CD14-positive monocyte (primary cell): ENCODE data around the gene MAST4. TPM values are rescaled to one million over a fixed set of nuclear protein-coding genes. Genes with fewer than 3 reads are reported as not detected.

Experiments used
- DNase-seq, 3 donors: peaks; one replicate each; pipeline ENCODE4 v3.0.0-alpha.2; 2011 to 2022
- H2AFZ ChIP-seq: 2 replicates; pipeline ENCODE4 v1.6.0; 2012; ENCODE audit warnings: mild to moderate bottlenecking, low read depth, low read length, inconsistent platforms; ENCODE audit not compliant: insufficient read depth, poor library complexity, severe bottlenecking
- H3K27ac ChIP-seq, 2 donors: 1 replicate in 1 of 2; 2 replicates in 1 of 2; pipeline ENCODE4 v1.5.1; 2012 to 2013; ENCODE audit warnings: low read length in 2 of 2, control low read depth in 1 of 2, inconsistent platforms in 1 of 2, low read depth in 1 of 2, mild to moderate bottlenecking in 1 of 2
- H3K27me3 ChIP-seq, 2 donors: one replicate each; pipeline versions ENCODE4 v1.6.0 to v1.6.1; 2011 to 2013; ENCODE audit warnings: low read length in 2 of 2; ENCODE audit not compliant: control insufficient read depth in 2 of 2, insufficient read depth in 2 of 2
- H3K36me3 ChIP-seq, 2 donors: replicated peaks in 1 of 2; 1 replicate in 1 of 2; 2 replicates in 1 of 2; pipeline versions ENCODE4 v1.5.1 to v1.6.1; 2012 to 2013; ENCODE audit warnings: low read length in 2 of 2, control low read depth in 1 of 2, inconsistent platforms in 1 of 2, mild to moderate bottlenecking in 1 of 2; ENCODE audit not compliant: insufficient read depth in 2 of 2, control insufficient read depth in 1 of 2
- H3K4me1 ChIP-seq, 2 donors: 1 replicate in 1 of 2; 2 replicates in 1 of 2; pipeline versions ENCODE4 v1.5.1 to v1.6.1; 2012 to 2013; ENCODE audit warnings: low read length in 2 of 2, control low read depth in 1 of 2, inconsistent platforms in 1 of 2, mild to moderate bottlenecking in 1 of 2, moderate library complexity in 1 of 2; ENCODE audit not compliant: insufficient read depth in 2 of 2, control insufficient read depth in 1 of 2
- H3K4me2 ChIP-seq: replicated peaks from 2 replicates; pipeline ENCODE3; 2012; ENCODE audit warnings: low read length, moderate library complexity, mild to moderate bottlenecking; ENCODE audit not compliant: poor library complexity, severe bottlenecking; ENCODE audit errors: extremely low read depth
- H3K4me3 ChIP-seq, 3 experiments: fragments of 200-600 bp in 1 of 3; sonication (generic) in 1 of 3; replicated peaks in 1 of 3; 1 replicate in 2 of 3; 2 replicates in 1 of 3; pipeline ENCODE4 v1.5.1; 2011 to 2013; ENCODE audit warnings: low read length in 3 of 3, mild to moderate bottlenecking in 3 of 3, control low read depth in 2 of 3, low read depth in 2 of 3, inconsistent platforms in 1 of 3, moderate library complexity in 1 of 3
- H3K79me2 ChIP-seq: 2 replicates; pipeline ENCODE4 v1.6.0; 2012; ENCODE audit warnings: mild to moderate bottlenecking, control low read depth, inconsistent platforms, low read length, moderate library complexity; ENCODE audit not compliant: insufficient read depth
- H3K9ac ChIP-seq: 2 replicates; pipeline ENCODE4 v1.6.0; 2017; ENCODE audit warnings: low read length, mild to moderate bottlenecking; ENCODE audit not compliant: insufficient read depth, poor library complexity, severe bottlenecking
- H3K9me3 ChIP-seq, 2 donors: replicated peaks in 1 of 2; 1 replicate in 1 of 2; 2 replicates in 1 of 2; pipeline versions ENCODE4 v1.5.1 to v1.6.1; 2012 to 2013; ENCODE audit warnings: low read length in 2 of 2, control low read depth in 1 of 2; ENCODE audit not compliant: control insufficient read depth in 1 of 2, insufficient read depth in 1 of 2
- H4K20me1 ChIP-seq: 2 replicates; pipeline ENCODE4 v1.6.0; 2012; ENCODE audit warnings: mild to moderate bottlenecking, low read length, control low read depth, moderate library complexity; ENCODE audit not compliant: insufficient read depth
- H3K27ac Mint-ChIP-seq, 7 donors: one replicate each; pipeline ENCODE4 v1.8.0; 2020; ENCODE audit warnings: mild to moderate bottlenecking in 7 of 7, mixed read lengths in 7 of 7, moderate library complexity in 6 of 7, inconsistent platforms in 2 of 7
- H3K27me3 Mint-ChIP-seq, 3 donors: one replicate each; pipeline ENCODE4 v1.8.0; 2021 to 2022; ENCODE audit warnings: low read depth in 3 of 3, mild to moderate bottlenecking in 3 of 3, mixed read lengths in 3 of 3, moderate library complexity in 3 of 3, inconsistent platforms in 1 of 3
- H3K36me3 Mint-ChIP-seq, 2 donors: one replicate each; pipeline ENCODE4 v1.8.0; 2020; ENCODE audit warnings: mixed read lengths in 2 of 2, inconsistent platforms in 1 of 2, mild to moderate bottlenecking in 1 of 2
- H3K4me1 Mint-ChIP-seq: one replicate; pipeline ENCODE4 v1.8.0; 2020; ENCODE audit warnings: mild to moderate bottlenecking, mixed read lengths
- H3K4me3 Mint-ChIP-seq, 2 donors: one replicate each; pipeline ENCODE4 v1.8.0; 2020; ENCODE audit warnings: mild to moderate bottlenecking in 2 of 2, mixed read lengths in 2 of 2, moderate library complexity in 1 of 2
- H3K9me3 Mint-ChIP-seq, 7 donors: one replicate each; pipeline ENCODE4 v1.8.0; 2020 to 2022; ENCODE audit warnings: mixed read lengths in 7 of 7, mild to moderate bottlenecking in 6 of 7, moderate library complexity in 6 of 7, inconsistent platforms in 2 of 7
- WGBS: methylation state at CpG from one replicate; pipeline ENCODE4 v1.1.5; 2013; ENCODE audit warnings: missing lambda C conversion rate; ENCODE audit not compliant: insufficient coverage; 5-methylcytosine and 5-hydroxymethylcytosine counted together
- intact Hi-C, 2 donors: fragments of 100-400 bp; cut with micrococcal nuclease; formaldehyde crosslinking; loops; one replicate each; pipeline versions ENCODE4 v1.15.0 to v1.15.1; 2023
- polyA plus RNA-seq, 3 donors: library from polyadenylated mRNA; depleted of rRNA in 1 of 3; unstranded in 2 of 3; stranded (reverse) in 1 of 3; fragments of 300-500 nt in 2 of 3; fragments of >200 nt in 1 of 3; fragmentation: Illumina TruSeq in 2 of 3; gene quantifications; 1 replicate in 2 of 3; 2 replicates in 1 of 3; pipeline ENCODE4 v1.2.3, GENCODE V29; 2012 to 2021
- TF ChIP-seq, protein P1 (sequence below): fragments of 200-600 bp; IDR thresholded peaks from one replicate; pipeline ENCODE4 v1.8.0; 2022; ENCODE audit warnings: antibody characterized with exemption, mild to moderate bottlenecking

The MAST4 gene
- polyA plus RNA-seq, 3 donors: 0.03 to 0.24 TPM; not detected in 1

GRCh38 chr5:67211926-67212325, 615.7 kb downstream of the MAST4 start:
- no peaks in the 10 kb centered on the region for H3K36me3 ChIP-seq
- H3K79me2 ChIP-seq: no peaks in the 10 kb centered on the region
- no peaks in the 10 kb centered on the region for H3K27me3 ChIP-seq
- no peak overlapping the region for H3K4me3 ChIP-seq
- H3K9ac ChIP-seq: no peak overlapping the region
- H3K4me1 ChIP-seq: peaks cover 36 to 37% of the 10 kb centered on the region in 2 donors
- no peak overlapping the region for H3K27ac ChIP-seq
- Mint-ChIP-seq H3K27ac (no peak overlapping the region), H3K4me1 (peaks cover 42% of the 10 kb centered on the region), H3K4me3 (no peak overlapping the region), H3K9me3 (peaks cover 0 to 3% (median 0%) of the 10 kb centered on the region in 7 donors), H3K27me3 (peaks cover 0 to 5% (median 4%) of the 10 kb centered on the region in 3 donors), H3K36me3 (peaks cover 0 to 2% of the 10 kb centered on the region in 2 donors)
- TF ChIP-seq, protein P1, sequence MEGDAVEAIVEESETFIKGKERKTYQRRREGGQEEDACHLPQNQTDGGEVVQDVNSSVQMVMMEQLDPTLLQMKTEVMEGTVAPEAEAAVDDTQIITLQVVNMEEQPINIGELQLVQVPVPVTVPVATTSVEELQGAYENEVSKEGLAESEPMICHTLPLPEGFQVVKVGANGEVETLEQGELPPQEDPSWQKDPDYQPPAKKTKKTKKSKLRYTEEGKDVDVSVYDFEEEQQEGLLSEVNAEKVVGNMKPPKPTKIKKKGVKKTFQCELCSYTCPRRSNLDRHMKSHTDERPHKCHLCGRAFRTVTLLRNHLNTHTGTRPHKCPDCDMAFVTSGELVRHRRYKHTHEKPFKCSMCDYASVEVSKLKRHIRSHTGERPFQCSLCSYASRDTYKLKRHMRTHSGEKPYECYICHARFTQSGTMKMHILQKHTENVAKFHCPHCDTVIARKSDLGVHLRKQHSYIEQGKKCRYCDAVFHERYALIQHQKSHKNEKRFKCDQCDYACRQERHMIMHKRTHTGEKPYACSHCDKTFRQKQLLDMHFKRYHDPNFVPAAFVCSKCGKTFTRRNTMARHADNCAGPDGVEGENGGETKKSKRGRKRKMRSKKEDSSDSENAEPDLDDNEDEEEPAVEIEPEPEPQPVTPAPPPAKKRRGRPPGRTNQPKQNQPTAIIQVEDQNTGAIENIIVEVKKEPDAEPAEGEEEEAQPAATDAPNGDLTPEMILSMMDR: no peak
- H2AFZ ChIP-seq: no peak overlapping the region
- intact Hi-C loops: loop anchor here (5.0 to 10.0 kb wide), 2 partner anchors 55 to 207 kb away; no protein-coding TSS in a partner anchor
- WGBS: 100% methylated on average over 2 of the region's 2 CpGs
- DNase-seq: no peak
- H4K20me1 ChIP-seq: no peaks in the 10 kb centered on the region
- H3K9me3 ChIP-seq: no peaks in the 10 kb centered on the region
- no peak overlapping the region for H3K4me2 ChIP-seq

- peaks cover 20 to 24% of the 10 kb centered on the region in 2 donors for H3K4me1 ChIP-seq
- Mint-ChIP-seq H3K27ac (peak overlapping the region in 1 of 7 donors; percentile 61), H3K4me1 (peaks cover 32% of the 10 kb centered on the region), H3K36me3 (peaks cover 0 to 2% of the 10 kb centered on the region in 2 donors), H3K4me3 (no peak overlapping the region), H3K9me3 (peaks cover 0 to 3% (median 0%) of the 10 kb centered on the region in 7 donors), H3K27me3 (peaks cover 0 to 5% (median 4%) of the 10 kb centered on the region in 3 donors)
- H3K27me3 ChIP-seq: no peaks in the 10 kb centered on the region
- intact Hi-C loops: loop anchor here (5.0 to 10.0 kb wide), 2 partner anchors 57 to 209 kb away; no protein-coding TSS in a partner anchor
- no peaks in the 10 kb centered on the region for H3K36me3 ChIP-seq
- no peak overlapping the region for H3K9ac ChIP-seq
- no peak for DNase-seq
- no peaks in the 10 kb centered on the region for H3K9me3 ChIP-seq
- no peaks in the 10 kb centered on the region for H3K79me2 ChIP-seq
- no peak overlapping the region for H2AFZ ChIP-seq
- TF ChIP-seq, protein P1: no peak
- no peaks in the 10 kb centered on the region for H4K20me1 ChIP-seq
- H3K4me2 ChIP-seq: no peak overlapping the region
- 83% methylated on average over 5 of the region's 6 CpGs for WGBS
- no peak overlapping the region for H3K27ac ChIP-seq
- no peak overlapping the region for H3K4me3 ChIP-seq
These were observed 617.8 kb downstream of the MAST4 start for GRCh38 chr5:67214036-67214435.
